Effector memory CD8-positive, alpha-beta T cell (primary cell): ENCODE results near the gene SLC39A6.
"Not testable (repeated sequence)": the region's sequence is repeated elsewhere in the genome, so short reads cannot be mapped to it uniquely, and the experiment has no call there.

Source experiments
- ATAC-seq: fragments of 150-1000 bp; cut with Tn5 transposase; replicated peaks from 2 replicates; pipeline ENCODE4 v1.10.0; 2021; ENCODE audit warnings: mild to moderate bottlenecking, moderate library complexity
- DNase-seq, 3 experiments: peaks; one replicate each; pipeline ENCODE4 v3.0.0; 2021
- H3K27ac Mint-ChIP-seq, 2 donors: one replicate each; pipeline ENCODE4 v1.8.0; 2022; ENCODE audit warnings: mild to moderate bottlenecking in 2 of 2, mixed read lengths in 2 of 2, moderate library complexity in 2 of 2
- H3K27me3 Mint-ChIP-seq, 2 donors: one replicate each; pipeline ENCODE4 v1.8.0; 2022; ENCODE audit warnings: mixed read lengths in 2 of 2
- H3K36me3 Mint-ChIP-seq: one replicate; pipeline ENCODE4 v1.8.0; 2022; ENCODE audit warnings: mild to moderate bottlenecking, moderate library complexity, mixed read lengths; ENCODE audit not compliant: insufficient read depth
- H3K4me1 Mint-ChIP-seq, 2 donors: one replicate each; pipeline ENCODE4 v1.8.0; 2022; ENCODE audit warnings: low read depth in 2 of 2, mixed read lengths in 2 of 2
- H3K4me3 Mint-ChIP-seq, 2 donors: one replicate each; pipeline ENCODE4 v1.8.0; 2022; ENCODE audit warnings: mild to moderate bottlenecking in 2 of 2, mixed read lengths in 2 of 2, moderate library complexity in 2 of 2
- H3K9me3 Mint-ChIP-seq, 2 donors: one replicate each; pipeline ENCODE4 v1.8.0; 2022; ENCODE audit warnings: mixed read lengths in 2 of 2

The SLC39A6 gene

GRCh38 chr18:36078751-36079529, 50.2 kb downstream of the SLC39A6 start:
- peaks cover 14 to 34% of the 10 kb centered on the region in 2 donors for H3K27me3 Mint-ChIP-seq
- no peaks in the 10 kb centered on the region for H3K4me1 Mint-ChIP-seq
- no peak overlapping the region for H3K4me3 Mint-ChIP-seq
- ATAC-seq = no peak
- H3K9me3 Mint-ChIP-seq = no peaks in the 10 kb centered on the region
- no peak overlapping the region for H3K27ac Mint-ChIP-seq
- H3K36me3 Mint-ChIP-seq = no peaks in the 10 kb centered on the region
- DNase-seq = no peak

GRCh38 chr18:36077764-36078163, 51.4 kb downstream of the SLC39A6 start:
- H3K4me1 Mint-ChIP-seq, H3K27ac Mint-ChIP-seq, H3K9me3 Mint-ChIP-seq, H3K36me3 Mint-ChIP-seq, ATAC-seq, DNase-seq, H3K4me3 Mint-ChIP-seq: not testable (repeated sequence)
- H3K27me3 Mint-ChIP-seq = peaks cover 15 to 34% of the 10 kb centered on the region in 2 donors

GRCh38 chr18:36075862-36076587, 53.1 kb downstream of the SLC39A6 start:
- ATAC-seq (no peak), DNase-seq (no peak)
- Mint-ChIP-seq H3K27ac (no peak overlapping the region), H3K36me3 (no peaks in the 10 kb centered on the region), H3K4me1 (no peaks in the 10 kb centered on the region), H3K4me3 (no peak overlapping the region), H3K27me3 (peaks cover 15 to 28% of the 10 kb centered on the region in 2 donors), H3K9me3 (no peaks in the 10 kb centered on the region)

GRCh38 chr18:36074435-36074834, 54.7 kb downstream of the SLC39A6 start:
- Mint-ChIP-seq H3K36me3 (no peaks in the 10 kb centered on the region), H3K4me3 (no peak overlapping the region), H3K4me1 (no peaks in the 10 kb centered on the region), H3K27me3 (peaks cover 15 to 23% of the 10 kb centered on the region in 2 donors), H3K27ac (no peak overlapping the region), H3K9me3 (no peaks in the 10 kb centered on the region)
- no peak for ATAC-seq
- no peak for DNase-seq

GRCh38 chr18:36073676-36074075, 55.5 kb downstream of the SLC39A6 start:
- H3K27ac Mint-ChIP-seq = no peak overlapping the region
- no peaks in the 10 kb centered on the region for H3K4me1 Mint-ChIP-seq
- DNase-seq (no peak), ATAC-seq (no peak)
- no peaks in the 10 kb centered on the region for H3K36me3 Mint-ChIP-seq
- H3K9me3 Mint-ChIP-seq = no peaks in the 10 kb centered on the region
- no peak overlapping the region for H3K4me3 Mint-ChIP-seq
- peaks cover 12 to 18% of the 10 kb centered on the region in 2 donors for H3K27me3 Mint-ChIP-seq

- H3K36me3 Mint-ChIP-seq = not testable (repeated sequence)
Measured at GRCh38 chr18:36072406-36072805, 56.7 kb downstream of the SLC39A6 start.

GRCh38 chr18:36067055-36067957, 61.8 kb downstream of the SLC39A6 start, which contains the start of gene RPRD1A:
Gene RPRD1A, minus strand, starts transcription at chr18:36067559. Its CDS starts 155 bp downstream, at chr18:36067404.
- Mint-ChIP-seq H3K27ac (peak within 1 kb of the TSS; percentile 93 to 94), H3K27me3 (no peaks in the 10 kb centered on the region), H3K4me1 (peaks cover 24 to 38% of the 10 kb centered on the region in 2 donors)

More at GRCh38 chr18:36072406-36072805, 56.7 kb downstream of the SLC39A6 start:
- H3K27me3 Mint-ChIP-seq = peaks cover 10 to 13% of the 10 kb centered on the region in 2 donors
- DNase-seq, H3K4me1 Mint-ChIP-seq, ATAC-seq, H3K4me3 Mint-ChIP-seq, H3K9me3 Mint-ChIP-seq, H3K27ac Mint-ChIP-seq: not testable (repeated sequence)

GRCh38 chr18:36066686-36067054, 62.5 kb downstream of the SLC39A6 start:
- H3K4me1 Mint-ChIP-seq = peaks cover 24 to 39% of the 10 kb centered on the region in 2 donors
- ATAC-seq (no peak), DNase-seq (no peak)
- peak overlapping the region; percentile 93 to 94 for H3K27ac Mint-ChIP-seq
- no peaks in the 10 kb centered on the region for H3K9me3 Mint-ChIP-seq
- H3K27me3 Mint-ChIP-seq = no peaks in the 10 kb centered on the region
- peak overlapping the region; percentile 81 to 94 for H3K4me3 Mint-ChIP-seq
- peaks cover 12% of the 10 kb centered on the region for H3K36me3 Mint-ChIP-seq

More at GRCh38 chr18:36067055-36067957, 61.8 kb downstream of the SLC39A6 start, which contains the start of gene RPRD1A:
- Mint-ChIP-seq H3K4me3 (peak within 1 kb of the TSS; percentile 81 to 94), H3K9me3 (no peaks in the 10 kb centered on the region), H3K36me3 (peaks cover 12% of the 10 kb centered on the region)
- ATAC-seq (peak; percentile 84), DNase-seq (peak; percentile 96 to 97 (median 97))

GRCh38 chr18:36066001-36066400, 63.1 kb downstream of the SLC39A6 start:
- ATAC-seq (no peak), DNase-seq (no peak)
- no peaks in the 10 kb centered on the region for H3K9me3 Mint-ChIP-seq
- H3K4me1 Mint-ChIP-seq = peaks cover 24 to 44% of the 10 kb centered on the region in 2 donors
- peak overlapping the region; percentile 81 to 94 for H3K4me3 Mint-ChIP-seq
- H3K27me3 Mint-ChIP-seq = no peaks in the 10 kb centered on the region
- H3K36me3 Mint-ChIP-seq = peaks cover 12% of the 10 kb centered on the region
- H3K27ac Mint-ChIP-seq = peak overlapping the region in 1 of 2 donors; percentile 8

GRCh38 chr18:36064809-36065079, 64.4 kb downstream of the SLC39A6 start:
- not testable (repeated sequence) for H3K4me3 Mint-ChIP-seq, H3K27me3 Mint-ChIP-seq, H3K9me3 Mint-ChIP-seq, DNase-seq, ATAC-seq
- peaks cover 24 to 44% of the 10 kb centered on the region in 2 donors for H3K4me1 Mint-ChIP-seq
- H3K36me3 Mint-ChIP-seq = peaks cover 12% of the 10 kb centered on the region
- H3K27ac Mint-ChIP-seq = peak overlapping the region in 1 of 2 donors; percentile 42

GRCh38 chr18:36064027-36064808, 64.9 kb downstream of the SLC39A6 start:
- Mint-ChIP-seq H3K4me1 (peaks cover 24 to 44% of the 10 kb centered on the region in 2 donors), H3K9me3 (no peaks in the 10 kb centered on the region), H3K4me3 (no peak overlapping the region), H3K36me3 (peaks cover 12% of the 10 kb centered on the region), H3K27me3 (no peaks in the 10 kb centered on the region), H3K27ac (peak overlapping the region in 1 of 2 donors; percentile 42)
- ATAC-seq = no peak
- no peak for DNase-seq

- H3K36me3 Mint-ChIP-seq = peaks cover 5% of the 10 kb centered on the region
- H3K4me1 Mint-ChIP-seq = peaks cover 11 to 26% of the 10 kb centered on the region in 2 donors
- ATAC-seq = no peak
- DNase-seq = no peak
- H3K27ac Mint-ChIP-seq = no peak overlapping the region
- H3K4me3 Mint-ChIP-seq = no peak overlapping the region
- no peaks in the 10 kb centered on the region for H3K9me3 Mint-ChIP-seq
- no peaks in the 10 kb centered on the region for H3K27me3 Mint-ChIP-seq
Measured at GRCh38 chr18:36058674-36059073, 70.5 kb downstream of the SLC39A6 start.
